Endothelial cell of umbilical vein (primary cell): ENCODE results near the gene CA11. TPM values are rescaled to one million over a fixed set of nuclear protein-coding genes. Genes with fewer than 3 reads are reported as not detected.

Source experiments
- BruUV-seq: library from RNA; stranded (reverse); fragments of 400-500 nt; replicated peaks from 2 replicates; lab custom pipeline; 2021; lab: Mats Ljungman, UMichigan
- CTCF ChIA-PET: fragments of 300-600, 350-600 bp; sonication (Branson Sonifier 250); formaldehyde crosslinking; loops from one replicate; lab custom pipeline; 2021; ENCODE audit warnings: antibody characterized with exemption, inconsistent platforms; lab: Charles Lee
- POLR2A ChIA-PET: fragments of 300-600, 350-600 bp; sonication (Branson Sonifier 250); formaldehyde crosslinking; loops from one replicate; lab custom pipeline; 2021; ENCODE audit warnings: antibody characterized with exemption, inconsistent platforms; lab: Charles Lee
- DNase-seq: peaks from one replicate; pipeline ENCODE4 v3.0.0-alpha.2; 2011; ENCODE audit warnings: low read depth, low spot score
- FAIRE-seq: peaks from 2 replicates; lab custom pipeline; 2011; peaks lifted over from hg19 to GRCh38; lab: Jason Lieb, UNC
- H2AFZ ChIP-seq: 2 replicates; pipeline ENCODE4 v1.6.0; 2012; ENCODE audit warnings: low read depth, low read length, control low read depth, inconsistent platforms
- H3K27ac ChIP-seq: 2 replicates; pipeline ENCODE4 v1.5.1; 2011; ENCODE audit warnings: low read depth, mild to moderate bottlenecking, control low read depth, low read length, moderate library complexity; ENCODE audit not compliant: insufficient read depth
- H3K27me3 ChIP-seq, 2 experiments: 2 replicates each; pipeline versions ENCODE4 v1.6.0 to v1.6.1; 2011; ENCODE audit warnings: low read length in 2 of 2, mixed read lengths in 1 of 2; ENCODE audit not compliant: control insufficient read depth in 2 of 2, insufficient read depth in 2 of 2
- H3K36me3 ChIP-seq, 2 experiments: 2 replicates in 1 of 2; 3 replicates in 1 of 2; pipeline ENCODE4 v1.5.1; 2011; ENCODE audit warnings: low read length in 2 of 2, mild to moderate bottlenecking in 1 of 2, moderate library complexity in 1 of 2; ENCODE audit not compliant: control insufficient read depth in 2 of 2, insufficient read depth in 2 of 2; ENCODE audit errors: extremely low read depth in 1 of 2
- H3K4me1 ChIP-seq: 3 replicates; pipeline ENCODE4 v1.5.1; 2011; ENCODE audit warnings: mild to moderate bottlenecking, low read length; ENCODE audit not compliant: control insufficient read depth, insufficient read depth; ENCODE audit errors: extremely low read depth
- H3K4me2 ChIP-seq: 2 replicates; pipeline ENCODE4 v1.6.1; 2011; ENCODE audit warnings: low read length, control low read depth, mixed read lengths; ENCODE audit not compliant: insufficient read depth
- H3K4me3 ChIP-seq, 3 experiments: fragments of 200-600 bp in 1 of 3; sonication (generic), shearing (Covaris generic) in 1 of 3; replicated peaks in 1 of 3; 2 replicates each; pipeline ENCODE4 v1.5.1; 2011 to 2016; ENCODE audit warnings: control low read depth in 3 of 3, low read length in 3 of 3, mild to moderate bottlenecking in 2 of 3, inconsistent platforms in 1 of 3, low read depth in 1 of 3, moderate library complexity in 1 of 3; ENCODE audit not compliant: insufficient read depth in 1 of 3
- H3K79me2 ChIP-seq: 2 replicates; pipeline ENCODE4 v1.6.0; 2012; ENCODE audit warnings: low read length, inconsistent platforms; ENCODE audit not compliant: control insufficient read depth, insufficient read depth
- H3K9ac ChIP-seq: replicated peaks from 2 replicates; pipeline ENCODE3; 2011; ENCODE audit warnings: low read length, control low read depth; ENCODE audit not compliant: insufficient read depth; ENCODE audit errors: extremely low read depth
- H3K9me1 ChIP-seq: replicated peaks from 3 replicates; pipeline ENCODE4 v1.6.0; 2011; ENCODE audit warnings: mild to moderate bottlenecking, low read length; ENCODE audit not compliant: control insufficient read depth, insufficient read depth; ENCODE audit errors: extremely low read depth
- H3K9me3 ChIP-seq: replicated peaks from 2 replicates; pipeline ENCODE4 v1.5.1; 2012; ENCODE audit warnings: low read length, inconsistent platforms; ENCODE audit not compliant: control insufficient read depth, insufficient read depth
- H4K20me1 ChIP-seq: replicated peaks from 2 replicates; pipeline ENCODE3; 2011; ENCODE audit warnings: mild to moderate bottlenecking, low read length; ENCODE audit not compliant: control insufficient read depth, insufficient read depth; ENCODE audit errors: extremely low read depth
- EZH2 ChIP-seq: IDR thresholded peaks from 2 replicates; pipeline ENCODE4 v1.6.1; 2012; ENCODE audit warnings: borderline replicate concordance, low read depth, mild to moderate bottlenecking, moderate library complexity, low read length, inconsistent platforms; ENCODE audit not compliant: severe bottlenecking
- GATA2 ChIP-seq: IDR thresholded peaks from 2 replicates; pipeline ENCODE4 v1.7.0; 2011; ENCODE audit warnings: low read depth, mild to moderate bottlenecking, moderate library complexity, mixed read lengths, low read length; ENCODE audit not compliant: insufficient read length, insufficient read depth
- JUN ChIP-seq: IDR thresholded peaks from 2 replicates; pipeline ENCODE4 v1.6.1; 2011; ENCODE audit warnings: borderline replicate concordance, low read depth; ENCODE audit not compliant: insufficient read length, insufficient read depth
- POLR2AphosphoS5 ChIP-seq: IDR thresholded peaks from 2 replicates; pipeline ENCODE4 v1.6.1; 2012; ENCODE audit warnings: low read depth, mild to moderate bottlenecking, control low read depth, low read length, moderate library complexity; ENCODE audit not compliant: insufficient read depth
- dilution Hi-C: fragments of 300-500 bp; cut with MboI; formaldehyde crosslinking; loops from one replicate; pipeline ENCODE4 v1.15.0; 2019; ENCODE audit warnings: low sequenced_read_pairs; ENCODE audit not compliant: extremely low pct_ligation_motif_present
- intact Hi-C: fragments of 100-400 bp; cut with micrococcal nuclease; formaldehyde crosslinking; loops from one replicate; pipeline ENCODE4 v1.10.0; 2022
- polyA plus RNA-seq, 4 experiments: library from polyadenylated mRNA; depleted of rRNA in 3 of 4; stranded (reverse) in 3 of 4; unstranded in 1 of 4; fragments of >200 nt; gene quantifications; 2 replicates each; pipeline versions ENCODE4 v1.2.1 to v1.2.3, GENCODE V29; 2011 to 2012; ENCODE audit warnings: missing spikeins in 1 of 4
- total RNA-seq: library from RNA; stranded (reverse); gene quantifications from 2 replicates; pipeline ENCODE4 v1.2.3, GENCODE V29; 2021
- TF ChIP-seq, protein P1 (sequence below): IDR thresholded peaks from 2 replicates; pipeline ENCODE4 v1.6.1; 2011; ENCODE audit not compliant: insufficient read depth, insufficient read length

The CA11 gene
- total and polyA plus RNA-seq, 2 donors (not counting 3 experiments of a cell fraction or from before 2014, with no cell fraction given), result 2.8 to 4.7 TPM

DNA sequence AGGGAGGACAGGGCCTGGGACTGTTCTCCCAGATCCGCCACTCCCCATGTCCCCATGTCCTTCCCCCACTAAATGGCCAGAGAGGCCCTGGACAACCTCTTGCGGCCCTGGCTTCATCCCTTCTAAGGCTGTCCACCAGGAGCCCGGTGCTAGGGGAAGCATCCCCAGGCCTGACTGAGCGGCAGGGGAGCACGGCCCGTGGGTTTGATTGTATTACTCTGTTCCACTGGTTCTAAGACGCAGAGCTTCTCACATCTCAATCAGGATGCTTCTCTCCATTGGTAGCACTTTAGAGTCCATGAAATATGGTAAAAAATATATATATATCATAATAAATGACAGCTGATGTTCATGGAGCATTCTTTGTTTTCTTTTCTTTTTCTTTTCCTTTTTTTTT lies 38.6 kb downstream of the CA11 start:
- ChIA-PET CTCF (interaction anchor here (1.0 to 1.2 kb wide), 2 partner anchors 15 to 23 kb away, joined by 3 to 4 read pairs; no protein-coding TSS in a partner anchor), POLR2A (interaction anchor here (0.6 to 1.1 kb wide), 2 partner anchors 12 to 434 kb away, joined by 3 read pairs; partner anchors contain the start of genes RPL18 and SPHK2)
- no peaks in the 10 kb centered on the region for H4K20me1 ChIP-seq
- H3K36me3 ChIP-seq, result no peaks in the 10 kb centered on the region
- DNase-seq (no peak), FAIRE-seq (no peak)
- no peak overlapping the region for H3K9ac ChIP-seq
- TF ChIP-seq POLR2AphosphoS5, result no peak
- no peak for TF ChIP-seq GATA2
- TF ChIP-seq JUN, result no peak
- TF ChIP-seq, protein P1, sequence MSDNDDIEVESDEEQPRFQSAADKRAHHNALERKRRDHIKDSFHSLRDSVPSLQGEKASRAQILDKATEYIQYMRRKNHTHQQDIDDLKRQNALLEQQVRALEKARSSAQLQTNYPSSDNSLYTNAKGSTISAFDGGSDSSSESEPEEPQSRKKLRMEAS, result no peak
- TF ChIP-seq EZH2, result no peak
- no peaks in the 10 kb centered on the region for H3K27me3 ChIP-seq
- H3K4me3 ChIP-seq, result no peak overlapping the region
- no peaks in the 10 kb centered on the region for H3K79me2 ChIP-seq
- intact Hi-C loops, result no loop called here
- no peak overlapping the region for H3K27ac ChIP-seq
- H3K9me3 ChIP-seq, result no peaks in the 10 kb centered on the region
- H3K4me1 ChIP-seq, result no peaks in the 10 kb centered on the region
- no peak overlapping the region for H3K4me2 ChIP-seq
- no peak overlapping the region for H2AFZ ChIP-seq
- dilution Hi-C loops, result no loop called here
- BruUV-seq, result no TSS peak
- H3K9me1 ChIP-seq, result no peaks in the 10 kb centered on the region
